ENCODE data around the gene SMURF1.

DNA sequence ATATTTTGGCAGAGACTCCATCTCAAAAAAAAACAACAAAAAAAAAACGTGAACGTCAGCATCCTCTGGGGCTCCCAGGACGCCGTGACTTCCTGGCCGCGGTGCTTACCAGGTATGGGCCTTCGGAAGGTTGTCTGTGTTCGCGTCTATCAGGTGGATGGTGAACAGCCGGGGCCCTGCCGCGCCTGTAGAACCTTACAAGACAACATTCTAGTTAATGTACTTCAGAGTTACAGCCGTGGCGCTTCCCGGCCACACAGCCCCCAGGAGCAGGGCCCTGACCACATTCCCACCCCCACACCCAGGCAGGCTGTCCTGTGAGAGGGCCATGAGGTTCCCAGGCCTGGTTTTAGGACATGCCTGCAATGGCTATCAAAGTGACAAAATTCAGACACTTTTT lies 111.0 kb downstream of the SMURF1 start:
- TF ChIP-seq, protein P1, sequence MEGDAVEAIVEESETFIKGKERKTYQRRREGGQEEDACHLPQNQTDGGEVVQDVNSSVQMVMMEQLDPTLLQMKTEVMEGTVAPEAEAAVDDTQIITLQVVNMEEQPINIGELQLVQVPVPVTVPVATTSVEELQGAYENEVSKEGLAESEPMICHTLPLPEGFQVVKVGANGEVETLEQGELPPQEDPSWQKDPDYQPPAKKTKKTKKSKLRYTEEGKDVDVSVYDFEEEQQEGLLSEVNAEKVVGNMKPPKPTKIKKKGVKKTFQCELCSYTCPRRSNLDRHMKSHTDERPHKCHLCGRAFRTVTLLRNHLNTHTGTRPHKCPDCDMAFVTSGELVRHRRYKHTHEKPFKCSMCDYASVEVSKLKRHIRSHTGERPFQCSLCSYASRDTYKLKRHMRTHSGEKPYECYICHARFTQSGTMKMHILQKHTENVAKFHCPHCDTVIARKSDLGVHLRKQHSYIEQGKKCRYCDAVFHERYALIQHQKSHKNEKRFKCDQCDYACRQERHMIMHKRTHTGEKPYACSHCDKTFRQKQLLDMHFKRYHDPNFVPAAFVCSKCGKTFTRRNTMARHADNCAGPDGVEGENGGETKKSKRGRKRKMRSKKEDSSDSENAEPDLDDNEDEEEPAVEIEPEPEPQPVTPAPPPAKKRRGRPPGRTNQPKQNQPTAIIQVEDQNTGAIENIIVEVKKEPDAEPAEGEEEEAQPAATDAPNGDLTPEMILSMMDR (IDR thresholded peaks at IDR 0.05), result no peak
- TF ChIP-seq POLR2A (IDR thresholded peaks at IDR 0.05) (no peak), POLR2AphosphoS5 (IDR thresholded peaks at IDR 0.05) (no peak)

All from sigmoid colon (tissue), 4 donors.